COR-L47 (cell line): ENCODE measurements around the gene TMED9.
"Not testable (repeated sequence)": the region's sequence is repeated elsewhere in the genome, so short reads cannot be mapped to it uniquely, and the experiment has no call there.

Experiments
- DNase-seq: peaks from one replicate; lab custom pipeline; 2025; lab: John Stamatoyannopoulos, UW

TMED9 gene

GRCh38 chr5:177606071-177607051 is 14.4 kb downstream of the TMED9 start:
- no peak for DNase-seq

GRCh38 chr5:177607115-177607451 is 15.1 kb downstream of the TMED9 start:
- DNase-seq, result no peak

DNA sequence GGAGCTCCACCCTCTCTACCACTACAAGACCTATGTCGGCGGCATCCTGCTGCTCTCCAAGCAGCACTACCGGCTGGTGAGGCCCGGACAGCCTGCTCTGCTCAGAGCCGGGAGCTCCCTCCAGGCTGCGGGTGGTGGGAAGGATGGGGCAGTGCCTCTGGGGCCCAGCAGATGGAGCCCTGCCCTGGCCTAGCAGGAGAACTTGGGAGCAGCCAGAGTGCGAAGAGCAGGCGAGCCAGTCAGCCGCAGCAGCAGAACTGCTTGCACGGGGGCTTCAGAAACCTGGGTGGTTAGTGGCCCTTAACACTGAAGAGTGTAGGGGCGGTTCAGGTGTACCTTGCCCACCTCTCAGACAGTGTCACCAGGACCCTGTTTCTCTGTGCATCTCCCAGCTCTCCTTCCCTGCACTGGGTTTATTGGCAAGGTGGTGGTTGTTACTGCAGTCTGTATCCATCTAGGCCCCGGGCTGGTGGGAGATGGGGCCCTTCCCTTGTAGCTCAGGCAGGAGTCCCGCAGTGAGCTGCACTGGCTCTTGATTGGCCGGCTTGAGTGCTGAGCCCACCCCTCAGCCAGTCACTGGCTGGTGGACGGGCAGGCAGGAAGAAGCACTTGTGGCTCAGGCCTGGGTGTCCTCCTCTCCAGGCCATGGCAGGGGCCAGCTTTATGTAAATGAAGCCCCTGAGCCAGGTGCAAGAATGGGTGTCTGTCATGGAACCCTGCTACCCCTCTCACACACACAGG is 15.6 kb downstream of the TMED9 start:
- DNase-seq, result peak; percentile 61

DNA sequence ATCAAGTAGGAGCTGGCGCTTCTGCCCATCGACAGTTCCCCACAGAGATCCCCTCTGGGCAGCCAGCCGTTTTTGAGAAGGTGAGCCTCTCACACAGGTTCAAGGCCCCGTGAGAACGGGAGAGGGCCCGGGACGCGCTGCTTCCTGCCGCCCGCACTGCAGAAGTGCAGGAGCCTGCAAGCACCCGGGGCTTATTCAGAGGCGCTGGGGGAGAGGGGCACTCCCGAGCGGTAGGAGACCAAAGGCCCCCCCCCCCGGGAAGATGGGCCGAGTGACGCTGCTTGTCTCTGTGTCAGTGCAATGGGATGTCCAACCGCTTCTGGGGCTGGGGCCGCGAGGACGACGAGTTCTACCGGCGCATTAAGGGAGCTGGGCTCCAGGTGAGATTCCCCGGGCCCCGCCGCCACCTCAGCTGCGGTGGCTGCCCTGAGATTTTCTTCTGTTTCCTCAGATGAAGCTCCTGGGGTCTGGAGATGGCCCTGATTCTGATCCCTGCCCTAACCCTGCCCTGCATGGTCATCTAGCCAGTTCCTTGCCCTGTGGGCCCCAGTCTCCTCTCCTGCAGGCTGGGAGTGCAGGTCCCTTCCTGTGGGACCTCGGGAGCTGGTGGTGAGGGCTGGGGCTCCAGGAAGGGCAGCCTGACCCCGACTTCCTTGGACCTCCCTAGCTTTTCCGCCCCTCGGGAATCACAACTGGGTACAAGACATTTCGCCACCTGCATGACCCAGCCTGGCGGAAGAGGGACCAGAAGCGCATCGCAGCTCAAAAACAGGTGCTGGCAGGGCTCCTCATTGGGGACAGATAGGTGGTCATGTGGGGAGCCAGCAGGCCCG is 16.5 kb downstream of the TMED9 start:
- no peak for DNase-seq

- DNase-seq, result no peak
Observed at GRCh38 chr5:177609076-177610059, 17.4 kb downstream of the TMED9 start.

DNA sequence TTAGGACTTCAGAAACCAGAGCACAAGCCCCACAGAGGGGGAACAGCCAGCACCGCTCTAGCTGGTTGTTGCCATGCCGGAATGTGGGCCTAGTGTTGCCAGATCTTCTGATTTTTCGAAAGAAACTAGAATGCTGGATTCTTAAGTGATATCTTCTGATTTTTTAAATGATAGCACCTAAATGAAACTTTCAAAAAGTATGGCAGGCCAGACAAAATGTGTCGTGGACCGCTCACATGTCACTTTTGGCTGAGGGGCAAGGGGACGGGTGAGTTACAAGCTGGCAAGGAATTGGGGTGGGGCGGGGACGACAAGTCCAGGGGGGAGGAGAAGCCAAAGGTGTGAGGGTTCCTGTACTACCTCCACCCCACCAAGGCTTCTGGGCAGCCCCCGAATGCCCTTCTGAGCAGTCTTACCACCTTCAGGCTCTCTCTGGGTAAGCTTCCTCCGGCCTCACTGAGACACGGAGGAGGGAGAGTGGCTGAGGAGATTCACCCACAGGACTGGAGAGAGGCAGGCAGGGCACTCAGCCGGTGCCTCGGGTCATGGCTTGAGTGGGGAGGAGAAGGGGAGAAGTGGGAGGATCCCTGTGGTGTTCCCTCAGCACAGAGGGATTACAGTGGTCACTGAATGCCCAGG is 18.2 kb downstream of the TMED9 start:
- DNase-seq, result no peak

GRCh38 chr5:177610770-177611445 is 18.9 kb downstream of the TMED9 start:
- no peak for DNase-seq

- DNase-seq, result no peak
Observed at GRCh38 chr5:177611446-177612214, 19.6 kb downstream of the TMED9 start.

- no peak for DNase-seq
Observed at GRCh38 chr5:177612215-177612673, 20.2 kb downstream of the TMED9 start.

- no peak for DNase-seq
Observed at GRCh38 chr5:177620560-177620959, 28.6 kb downstream of the TMED9 start.

DNA sequence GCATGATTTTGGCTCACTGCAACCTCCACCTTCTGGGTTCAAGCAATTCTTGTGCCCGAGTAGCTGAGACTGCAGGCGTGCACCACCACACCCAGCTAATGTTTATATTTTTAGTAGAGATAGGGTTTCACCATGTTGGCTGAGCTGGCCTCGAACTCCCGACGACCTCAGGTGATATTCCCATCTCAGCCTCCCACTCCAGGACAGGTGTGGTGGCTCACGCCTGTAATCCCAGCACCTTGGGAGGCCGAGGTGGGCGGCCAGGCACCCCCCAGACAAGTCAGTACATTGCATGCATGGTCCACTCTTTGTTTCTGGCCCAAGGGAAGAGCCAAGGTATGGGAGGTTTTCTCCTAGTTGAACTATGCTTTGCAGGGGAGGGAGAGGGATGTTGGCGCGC is 32.2 kb downstream of the TMED9 start:
- not testable (repeated sequence) for DNase-seq

- not testable (repeated sequence) for DNase-seq
Observed at GRCh38 chr5:177630186-177630585, 38.2 kb downstream of the TMED9 start.

DNA sequence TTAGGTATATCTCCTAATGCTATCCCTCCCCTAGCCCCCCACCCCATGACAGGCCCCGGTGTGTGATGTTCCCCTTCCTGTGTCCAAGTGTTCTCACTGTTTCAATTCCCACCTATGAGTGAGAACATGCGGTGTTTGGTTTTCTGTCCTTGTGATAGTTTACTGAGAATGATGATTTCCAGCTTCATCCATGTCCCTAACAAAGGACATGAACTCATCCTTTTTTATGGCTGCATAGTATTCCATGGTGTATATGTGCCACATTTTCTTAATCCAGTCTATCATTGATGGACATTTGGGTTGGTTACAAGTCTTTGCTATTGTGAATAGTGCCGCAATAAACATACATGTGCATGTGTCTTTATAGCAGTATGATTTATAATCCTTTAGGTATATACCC is 42.9 kb downstream of the TMED9 start:
- not testable (repeated sequence) for DNase-seq

DNA sequence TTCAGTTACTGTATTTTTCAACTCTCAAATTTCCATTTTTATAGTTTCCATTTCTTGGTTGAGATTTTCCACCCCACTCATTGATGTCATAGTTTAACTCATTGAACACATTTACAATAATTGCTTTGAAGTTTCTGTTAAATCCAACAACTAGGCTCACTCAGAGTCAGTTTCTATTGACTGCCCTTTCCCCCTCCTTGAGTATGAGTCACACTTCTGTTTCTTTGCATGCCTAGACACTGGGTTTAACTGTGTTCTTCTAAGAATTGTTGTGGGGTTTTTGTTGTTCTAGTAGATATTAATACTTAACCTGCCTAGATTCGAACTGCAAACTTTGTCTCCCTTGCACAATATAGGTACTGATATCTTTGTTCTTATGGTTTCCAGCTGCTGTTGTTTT is 53.5 kb downstream of the TMED9 start:
- not testable (repeated sequence) for DNase-seq
